ENCODE data around the gene DHRSX. TPM values are rescaled to one million over a fixed set of nuclear protein-coding genes. Genes with fewer than 3 reads are reported as not detected.

DHRSX gene
- total and polyA plus RNA-seq, 2 donors (not counting 1 experiment from before 2014, with no cell fraction given) = 18.8 to 39.0 TPM

GRCh38 chrX:2387614-2388239, 113.0 kb downstream of the DHRSX start:
- Histone ChIP-seq H3K79me2 (ENCODE audit: control insufficient read depth, insufficient read depth, low read length) (no peaks in the 10 kb centered on the region), H3K27ac (ENCODE audit: low read length in 2 of 2) (no peak overlapping the region), H3K4me1 (ENCODE audit: control insufficient read depth in 2 of 2, insufficient read depth in 2 of 2, low read length in 2 of 2) (no peaks in the 10 kb centered on the region), H3K36me3 (replicated peaks in 1 of 2; ENCODE audit: control extremely low read depth in 1 of 2, control insufficient read depth in 1 of 2, extremely low read depth in 1 of 2, insufficient read depth in 2 of 2, low read length in 1 of 2) (peaks cover 10 to 25% of the 10 kb centered on the region in 2 experiments), H3K27me3 (replicated peaks in 1 of 4; ENCODE audit: control extremely low read depth in 1 of 4, control insufficient read depth in 3 of 4, insufficient read depth in 4 of 4, low read length in 3 of 4) (no peaks in the 10 kb centered on the region), H3K9me3 (ENCODE audit: control extremely low read depth in 1 of 3, control insufficient read depth in 2 of 3, insufficient read depth in 1 of 3, low read length in 2 of 3) (peaks cover 4 to 13% (median 9%) of the 10 kb centered on the region in 3 donors), H4K20me1 (ENCODE audit: control insufficient read depth, insufficient read depth, low read length, poor library complexity, severe bottlenecking) (no peaks in the 10 kb centered on the region), H3K4me3 (ENCODE audit: control extremely low read depth in 1 of 5, extremely low read depth in 1 of 5, insufficient read depth in 1 of 5, low read depth in 2 of 5, low read length in 4 of 5) (no peak overlapping the region), H3K4me2 (replicated peaks; ENCODE audit: low read depth, low read length, poor library complexity, severe bottlenecking) (no peak overlapping the region), H2AFZ (ENCODE audit: insufficient read depth, low read depth, low read length, poor library complexity, severe bottlenecking) (no peak overlapping the region), H3K9ac (ENCODE audit: low read length) (no peak overlapping the region)
- DNase-seq (no peak), ATAC-seq (ENCODE audit: low read depth) (no peak)
- no peaks in the 10 kb centered on the region for H3K9me3 Mint-ChIP-seq (ENCODE audit: insufficient read depth)
- H3K27me3 Mint-ChIP-seq = no peaks in the 10 kb centered on the region
- TF ChIP-seq EZH2 (IDR thresholded peaks at IDR 0.05; ENCODE audit: borderline replicate concordance, insufficient read depth, low read depth, low read length, poor library complexity, severe bottlenecking) (no peak), CTCF (IDR thresholded peaks at IDR 0.05) (no peak)
- POLR2A ChIA-PET = no interaction called here
- intact Hi-C loops (cut with micrococcal nuclease) = no loop called here
- H3K4me3 Mint-ChIP-seq = no peak overlapping the region
- CTCF ChIA-PET = no interaction called here
- no peaks in the 10 kb centered on the region for H3K4me1 Mint-ChIP-seq
- 100% methylated on average over 2 of the region's 6 CpGs for WGBS (ENCODE audit: insufficient coverage)
- H3K27ac Mint-ChIP-seq = peak overlapping the region; percentile 44

- Histone ChIP-seq H3K9me3 (ENCODE audit: control extremely low read depth in 1 of 3, control insufficient read depth in 2 of 3, insufficient read depth in 1 of 3, low read length in 2 of 3) (peaks cover 0 to 7% (median 0%) of the 10 kb centered on the region in 3 donors), H3K27ac (ENCODE audit: low read length in 2 of 2) (no peak overlapping the region), H3K4me2 (replicated peaks; ENCODE audit: low read depth, low read length, poor library complexity, severe bottlenecking) (no peak overlapping the region), H3K36me3 (replicated peaks in 1 of 2; ENCODE audit: control extremely low read depth in 1 of 2, control insufficient read depth in 1 of 2, extremely low read depth in 1 of 2, insufficient read depth in 2 of 2, low read length in 1 of 2) (peaks cover 0 to 8% of the 10 kb centered on the region in 2 experiments), H2AFZ (ENCODE audit: insufficient read depth, low read depth, low read length, poor library complexity, severe bottlenecking) (no peak overlapping the region), H4K20me1 (ENCODE audit: control insufficient read depth, insufficient read depth, low read length, poor library complexity, severe bottlenecking) (no peaks in the 10 kb centered on the region), H3K9ac (ENCODE audit: low read length) (no peak overlapping the region), H3K4me3 (ENCODE audit: control extremely low read depth in 1 of 5, extremely low read depth in 1 of 5, insufficient read depth in 1 of 5, low read depth in 2 of 5, low read length in 4 of 5) (no peak overlapping the region), H3K4me1 (ENCODE audit: control insufficient read depth in 2 of 2, insufficient read depth in 2 of 2, low read length in 2 of 2) (no peaks in the 10 kb centered on the region), H3K27me3 (replicated peaks in 1 of 4; ENCODE audit: control extremely low read depth in 1 of 4, control insufficient read depth in 3 of 4, insufficient read depth in 4 of 4, low read length in 3 of 4) (no peaks in the 10 kb centered on the region), H3K79me2 (ENCODE audit: control insufficient read depth, insufficient read depth, low read length) (no peaks in the 10 kb centered on the region)
- ChIA-PET POLR2A (no interaction called here), CTCF (no interaction called here)
- Mint-ChIP-seq H3K9me3 (ENCODE audit: insufficient read depth) (peaks cover 3% of the 10 kb centered on the region), H3K27ac (no peak overlapping the region), H3K27me3 (no peaks in the 10 kb centered on the region), H3K4me1 (no peaks in the 10 kb centered on the region), H3K4me3 (no peak overlapping the region)
- WGBS (ENCODE audit: insufficient coverage) = no CpG with 5 or more reads among the region's 3 CpGs
- TF ChIP-seq EZH2 (IDR thresholded peaks at IDR 0.05; ENCODE audit: borderline replicate concordance, insufficient read depth, low read depth, low read length, poor library complexity, severe bottlenecking) (no peak), CTCF (IDR thresholded peaks at IDR 0.05) (no peak)
- DNase-seq (no peak), ATAC-seq (ENCODE audit: low read depth) (no peak)
- intact Hi-C loops (cut with micrococcal nuclease) = no loop called here
Measured at GRCh38 chrX:2385224-2385623, 115.6 kb downstream of the DHRSX start.
